NCI-H2029 treated with DMSO at 0.1 percent for 48 hours (cell line): Measurements from ENCODE around the gene PIANP.
"Not testable (repeated sequence)": the region's sequence is repeated elsewhere in the genome, so short reads cannot be mapped to it uniquely, and the experiment has no call there.

Source experiments
- DNase-seq: peaks from one replicate; lab custom pipeline; 2025; lab: John Stamatoyannopoulos, UW

Gene PIANP

GRCh38 chr12:6700646-6701051 lies at the start of gene PIANP:
PIANP (minus strand) TSS chr12:6700815; CDS start chr12:6698061, 2,754 bp downstream.
- DNase-seq: no peak

GRCh38 chr12:6748761-6749160 lies 48.1 kb upstream of the PIANP start:
- DNase-seq: no peak

GRCh38 chr12:6747216-6747615 lies 46.6 kb upstream of the PIANP start:
- DNase-seq: no peak

DNA sequence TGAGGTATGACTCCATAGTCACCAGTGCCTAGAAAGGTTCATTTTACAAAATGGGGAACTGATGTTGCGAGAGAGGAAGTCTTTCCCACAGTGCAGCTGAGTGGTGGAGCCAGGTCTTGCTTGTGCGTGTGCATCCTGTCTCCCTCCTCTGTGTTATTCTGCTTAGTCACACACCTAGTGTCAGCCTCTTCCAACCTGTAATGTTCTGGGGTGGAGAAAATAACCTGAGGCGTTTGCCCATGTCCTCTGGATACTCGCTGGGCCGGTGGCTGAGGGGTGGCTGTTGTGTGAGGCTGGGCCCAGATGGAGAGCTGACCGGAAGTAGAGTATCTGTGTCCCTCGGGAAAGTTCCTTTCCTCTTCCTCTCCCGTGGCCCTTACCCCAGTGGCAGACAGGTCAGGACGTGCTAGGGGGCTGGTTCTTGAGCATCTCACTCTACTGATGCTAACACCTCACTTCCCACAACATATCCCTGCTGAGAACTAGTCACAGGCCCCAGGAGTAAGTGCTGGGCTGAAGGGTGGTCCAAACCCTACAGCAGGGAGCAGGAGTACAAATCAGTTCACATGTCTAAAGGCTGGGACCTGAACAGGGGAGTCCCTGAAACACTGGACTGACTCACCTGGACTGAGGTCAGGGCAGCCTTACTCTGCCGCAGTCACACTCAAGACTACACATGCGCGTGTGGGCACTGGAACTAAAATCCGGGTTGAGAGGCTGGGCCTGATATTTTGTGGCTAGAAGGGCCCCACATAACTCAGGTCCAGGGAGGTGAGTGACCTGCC lies 45.3 kb upstream of the PIANP start:
- no peak for DNase-seq

DNA sequence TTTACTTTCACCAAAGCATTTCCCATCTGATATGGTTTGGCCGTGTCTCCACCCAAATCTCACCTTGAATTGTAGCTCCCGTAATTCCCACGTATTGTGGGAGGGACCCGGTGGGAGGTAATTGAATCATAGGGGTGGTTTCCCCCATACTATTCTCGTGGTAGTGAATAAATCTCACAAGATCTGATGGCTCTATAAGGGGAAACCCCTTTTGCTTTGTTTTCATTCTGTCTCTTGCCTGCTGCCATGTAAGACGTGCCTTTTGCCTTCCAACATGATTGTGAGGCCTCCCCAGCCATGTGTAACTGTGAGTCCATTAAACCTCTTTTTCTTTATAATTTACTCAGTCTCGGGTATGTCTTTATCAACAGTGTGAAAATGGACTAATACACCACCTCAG lies 42.7 kb upstream of the PIANP start:
- not testable (repeated sequence) for DNase-seq

- DNase-seq: no peak
These were observed 42.2 kb upstream of the PIANP start for GRCh38 chr12:6742834-6743233.

DNA sequence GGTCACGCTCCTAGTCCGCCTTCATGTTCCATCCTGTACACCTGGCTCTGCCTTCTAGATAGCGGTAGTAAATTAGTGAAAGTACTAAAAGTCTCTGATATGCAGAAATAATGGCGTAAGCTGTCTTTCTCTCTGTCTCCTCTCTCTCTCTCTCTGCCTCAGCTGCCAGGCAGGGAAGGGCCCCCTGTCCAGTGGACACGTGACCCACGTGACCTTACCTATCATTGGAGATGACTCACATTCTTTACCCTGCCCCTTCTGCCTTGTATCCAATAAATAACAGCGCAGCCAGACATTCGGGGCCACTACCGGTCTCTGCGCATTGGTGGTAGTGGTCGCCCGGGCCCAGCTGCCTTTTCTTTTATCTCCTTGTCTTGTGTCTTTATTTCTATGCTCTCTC lies 41.5 kb upstream of the PIANP start:
- not testable (repeated sequence) for DNase-seq

- DNase-seq: no peak
These were observed 36.1 kb upstream of the PIANP start for GRCh38 chr12:6736754-6737153.

DNA sequence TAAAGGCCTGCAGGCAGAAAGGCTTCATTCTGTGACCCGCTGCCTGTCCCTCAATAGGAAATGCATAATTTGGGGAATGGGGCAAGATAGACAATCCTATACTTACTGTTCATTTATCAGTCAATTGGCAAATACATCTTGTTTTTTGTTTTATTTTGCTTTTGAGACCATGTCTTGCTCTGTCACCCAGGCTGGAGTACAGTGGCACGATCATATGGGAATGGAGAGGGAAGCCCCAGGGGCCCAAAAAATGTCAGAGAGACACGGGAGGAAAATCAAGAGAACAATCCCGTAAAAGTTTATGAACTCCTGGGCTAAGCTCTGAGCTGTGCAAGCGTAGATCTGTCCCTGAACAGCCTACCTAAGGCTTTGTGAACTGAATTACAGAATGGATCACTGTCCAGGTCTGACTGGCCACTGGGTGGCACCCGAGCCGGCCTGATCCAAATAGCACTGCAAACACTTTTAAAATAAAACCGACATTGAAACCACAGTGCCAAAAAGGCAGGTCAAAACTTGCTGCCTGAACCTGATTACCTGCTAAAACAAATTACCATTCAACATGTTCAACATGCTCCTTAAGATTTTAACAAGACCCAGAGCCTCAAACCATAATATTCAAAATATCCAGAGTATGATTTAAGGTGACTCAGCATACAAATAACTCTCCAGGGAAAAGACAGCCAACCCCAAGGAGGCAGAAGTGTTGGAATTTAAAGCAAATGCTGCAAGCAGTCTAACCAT lies 35.0 kb upstream of the PIANP start:
- DNase-seq: no peak

DNA sequence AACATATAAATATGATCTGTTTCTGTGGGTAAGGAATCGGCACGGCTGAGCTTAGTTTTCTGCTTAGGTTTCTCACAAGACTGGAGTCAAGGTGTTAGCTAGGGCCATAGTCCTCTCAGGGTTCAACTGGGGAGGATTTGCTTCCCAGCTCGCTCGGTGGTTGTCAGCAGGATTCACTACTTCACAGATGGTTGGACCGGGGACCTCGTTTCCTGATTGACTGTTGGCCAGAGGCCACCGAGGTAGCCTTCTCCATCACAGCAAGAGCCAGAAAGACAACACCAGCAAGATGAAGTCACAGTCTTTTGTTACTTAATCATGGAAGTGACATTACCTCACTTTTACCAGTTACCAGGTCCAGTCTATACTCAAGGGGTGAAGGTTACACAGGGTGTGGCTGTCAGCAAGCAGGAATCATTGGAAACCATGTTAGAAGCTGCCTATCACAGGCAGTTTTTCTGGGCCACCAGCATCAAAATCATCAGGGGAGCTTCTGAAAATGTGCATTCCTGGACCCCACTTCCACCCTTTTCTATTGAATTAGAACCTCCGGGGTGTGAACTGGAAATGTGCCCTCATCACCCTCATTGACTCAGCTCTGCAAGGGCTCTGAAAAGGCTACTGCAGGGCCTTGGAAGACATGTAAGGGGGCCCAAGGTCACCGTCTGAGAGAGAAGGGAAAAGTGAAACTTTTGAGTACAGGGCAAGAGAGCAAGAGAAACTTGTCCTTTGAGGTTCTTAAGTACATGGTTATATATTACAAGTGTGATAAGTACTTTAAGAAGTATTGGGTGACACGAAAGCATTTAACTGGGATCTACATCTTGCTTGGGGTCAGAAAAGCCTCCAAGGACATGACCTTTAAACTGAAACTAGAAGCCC lies 34.1 kb upstream of the PIANP start:
- no peak for DNase-seq

- DNase-seq: no peak
These were observed 29.6 kb upstream of the PIANP start for GRCh38 chr12:6730169-6730568.

GRCh38 chr12:6729186-6729585 lies 28.6 kb upstream of the PIANP start:
- no peak for DNase-seq

DNA sequence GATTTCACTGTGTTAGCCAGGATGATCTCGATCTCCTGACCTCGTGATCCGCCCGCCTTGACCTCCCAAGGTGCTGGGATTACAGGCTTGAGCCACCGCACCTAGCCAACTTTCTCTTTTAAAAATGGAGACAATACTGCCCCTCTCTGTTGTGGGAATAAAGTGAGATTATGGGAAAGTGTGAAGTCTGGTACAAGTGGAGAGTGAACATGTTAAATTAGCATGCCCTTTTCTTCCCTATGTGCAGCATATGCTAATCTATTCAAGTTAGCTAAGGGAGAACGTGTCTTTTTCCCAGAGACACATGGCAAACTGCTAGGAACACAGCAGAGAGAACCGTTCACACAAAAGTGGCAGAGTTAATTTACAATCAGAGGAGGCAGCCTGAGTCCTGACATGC lies 24.7 kb upstream of the PIANP start:
- no peak for DNase-seq

- DNase-seq: no peak
These were observed 23.8 kb upstream of the PIANP start for GRCh38 chr12:6724409-6724797.

DNA sequence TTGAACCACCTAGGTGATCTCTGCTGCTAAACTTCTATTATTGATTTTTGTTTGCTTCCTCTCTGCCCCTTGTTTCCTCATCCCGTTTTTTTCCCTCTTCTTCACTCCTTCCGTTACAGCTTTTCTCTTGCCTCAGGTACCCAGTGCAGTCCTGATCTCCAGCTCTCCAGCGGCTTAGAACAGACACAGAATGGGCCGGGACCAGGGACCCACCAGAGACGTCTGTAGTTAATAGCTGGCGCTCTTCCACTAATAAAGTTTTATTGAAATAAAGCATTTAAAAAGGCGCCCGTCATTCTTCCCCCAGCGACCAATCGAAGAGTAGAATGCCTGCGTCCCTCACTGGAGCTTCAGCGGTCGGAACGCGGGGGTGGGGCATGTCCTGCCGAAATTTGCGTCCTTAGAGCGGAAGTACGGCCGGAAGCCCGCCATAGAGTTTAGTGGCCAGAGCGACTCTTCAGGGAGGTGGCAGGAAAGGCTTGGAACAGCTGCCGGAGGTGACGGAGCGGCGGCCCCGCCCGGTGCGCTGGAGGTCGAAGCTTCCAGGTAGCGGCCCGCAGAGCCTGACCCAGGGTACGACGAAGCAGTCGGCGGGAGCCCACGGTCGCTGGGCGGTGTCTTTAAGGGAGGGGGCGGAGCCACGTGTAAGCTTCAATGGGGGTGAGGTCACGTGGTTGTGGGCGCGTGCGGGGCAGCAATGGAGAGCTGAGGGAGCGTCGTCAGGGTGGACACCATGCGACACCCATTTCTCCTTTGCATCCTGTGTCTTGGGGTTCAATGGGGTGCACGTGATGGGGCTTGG lies 23.2 kb upstream of the PIANP start, which contains the start of gene COPS7A:
Gene COPS7A (plus strand): TSS at position 440 of the 802 bp plus-strand sequence. CDS start 611 bp downstream, outside the sequence.
- peak; percentile 95 for DNase-seq

DNA sequence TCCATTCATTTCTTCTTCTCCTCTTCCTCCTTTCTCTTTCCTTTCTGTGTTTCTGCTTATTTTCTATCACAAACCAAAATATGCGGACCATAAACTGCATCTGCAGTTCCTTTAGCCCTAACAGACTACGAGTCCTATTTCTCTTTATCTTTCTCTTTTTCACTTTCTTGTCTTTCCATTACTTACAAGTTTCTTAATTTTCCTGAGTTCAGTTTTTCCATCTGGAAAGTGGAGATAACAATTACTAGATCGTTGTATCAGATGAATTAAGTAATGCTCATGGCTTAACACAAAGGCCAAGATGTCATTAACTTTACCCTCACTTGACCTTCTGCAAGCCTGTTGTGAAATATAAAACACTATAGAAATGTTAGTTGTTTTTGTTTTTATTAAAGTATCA lies 22.2 kb upstream of the PIANP start:
- DNase-seq: no peak

DNA sequence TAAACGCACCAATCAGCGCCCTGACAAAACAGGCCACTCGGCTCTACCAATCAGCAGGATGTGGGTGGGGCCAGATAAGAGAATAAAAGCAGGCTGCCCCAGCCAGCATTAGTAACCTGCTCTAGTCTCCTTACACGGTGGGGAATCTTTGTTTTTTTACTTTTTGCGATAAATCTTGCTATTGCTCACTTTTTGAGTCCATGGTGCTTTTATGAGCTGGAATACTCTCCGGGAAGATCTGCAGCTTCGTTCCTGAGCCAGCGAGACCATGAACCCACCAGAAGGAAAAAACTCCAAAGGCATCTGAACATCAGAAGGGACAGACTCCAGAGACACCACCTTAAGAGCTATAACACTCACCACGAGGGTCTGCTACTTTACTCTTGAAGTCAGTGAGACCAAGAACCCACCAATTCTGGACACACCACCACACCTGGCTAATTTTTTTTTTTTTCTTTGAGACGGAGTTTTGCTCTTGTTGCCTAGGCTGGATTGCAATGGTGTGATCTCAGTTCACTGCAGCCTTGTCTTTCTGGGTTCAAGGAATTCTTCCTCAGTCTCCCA lies 16.3 kb upstream of the PIANP start:
- DNase-seq: no peak

GRCh38 chr12:6716031-6716873 lies 15.6 kb upstream of the PIANP start:
- DNase-seq: not testable (repeated sequence)

DNA sequence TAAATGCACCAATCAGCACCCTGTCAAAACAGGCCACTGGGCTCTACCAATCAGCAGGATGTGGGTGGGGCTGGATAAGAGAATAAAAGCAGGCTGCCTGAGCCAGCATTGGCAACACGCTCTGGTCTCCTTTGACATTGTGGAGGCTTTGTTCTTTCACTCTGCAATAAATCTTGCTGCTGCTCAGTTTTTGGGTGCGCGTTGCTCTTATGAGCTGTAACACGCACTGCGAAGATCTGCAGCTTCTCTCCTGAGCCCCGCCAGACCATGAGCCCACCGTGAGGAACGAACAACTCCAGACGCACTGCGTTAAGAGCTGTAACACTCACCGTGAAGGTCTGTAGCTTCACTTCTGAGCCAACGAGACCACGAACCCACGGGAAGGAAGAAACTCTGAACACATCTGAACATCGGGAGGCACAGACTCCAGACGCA lies 8.4 kb upstream of the PIANP start:
- no peak for DNase-seq

DNA sequence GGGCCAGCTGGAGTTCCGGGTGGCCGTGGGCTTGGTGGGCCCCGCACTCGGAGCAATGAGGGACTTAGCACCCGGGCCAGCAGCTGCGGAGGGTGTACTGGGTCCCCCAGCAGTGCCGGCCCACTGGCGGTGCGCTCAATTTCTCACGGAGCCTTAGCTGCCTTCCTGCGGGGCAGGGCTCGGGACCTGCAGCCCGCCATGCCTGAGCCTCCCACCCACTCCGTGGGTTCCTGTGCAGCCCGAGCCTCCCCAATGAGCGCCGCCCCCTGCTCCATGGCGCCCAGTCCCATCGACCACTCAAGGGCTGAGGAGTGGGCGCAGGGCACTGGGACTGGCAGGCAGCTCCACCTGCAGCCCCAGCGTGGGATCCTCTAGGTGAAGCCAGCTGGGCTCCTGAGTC lies 7.7 kb upstream of the PIANP start:
- DNase-seq: not testable (repeated sequence)
